Prostate gland (tissue), 2 donors: ENCODE results near the gene TMEM132A. TPM values are rescaled to one million over a fixed set of nuclear protein-coding genes. Genes with fewer than 3 reads are reported as not detected.

Experiments
- DNase-seq: peaks from one replicate; pipeline ENCODE4 v3.0.0-alpha.2; 2019; ENCODE audit warnings: low spot score
- H3K27ac ChIP-seq, 2 donors: fragments of 200-600 bp; sonication (generic); 2 replicates each; pipeline ENCODE4 v1.5.1; 2017 to 2019
- H3K27me3 ChIP-seq: fragments of 200-600 bp; sonication (generic); replicated peaks from 2 replicates; pipeline ENCODE4 v1.5.1; 2019; ENCODE audit not compliant: insufficient read depth
- H3K36me3 ChIP-seq, 2 donors: fragments of 200-600 bp; sonication (generic); 1 replicate in 1 of 2; 2 replicates in 1 of 2; pipeline versions ENCODE4 v1.5.1 to v1.8.1; 2017 to 2019
- H3K4me1 ChIP-seq: fragments of 200-600 bp; sonication (generic); replicated peaks from 2 replicates; pipeline ENCODE4 v1.5.1; 2019
- H3K4me3 ChIP-seq, 2 donors: fragments of 200-600 bp; sonication (generic); 2 replicates each; pipeline ENCODE4 v1.5.1; 2017 to 2019
- H3K9me3 ChIP-seq: fragments of 200-600 bp; sonication (generic); 2 replicates; pipeline ENCODE4 v1.5.1; 2017
- POLR2A ChIP-seq: fragments of 450-650 bp; IDR thresholded peaks from one replicate; pipeline ENCODE4 v1.6.1; 2016; ENCODE audit warnings: antibody characterized with exemption, mild to moderate bottlenecking
- POLR2AphosphoS5 ChIP-seq: sonication (generic); formaldehyde crosslinking; IDR thresholded peaks from one replicate; pipeline ENCODE4 v1.6.1; 2017; ENCODE audit warnings: antibody characterized with exemption
- WGBS: methylation state at CpG from one replicate; pipeline ENCODE4 v1.1.5; 2018; 5-methylcytosine and 5-hydroxymethylcytosine counted together
- intact Hi-C: fragments of 100-400 bp; cut with DNase I; formaldehyde crosslinking; loops from one replicate; pipeline ENCODE4 v1.14.2; 2022
- small RNA-seq, 2 donors: library from RNA; depleted of rRNA; stranded (forward); fragments of <200 nt; gene quantifications; one replicate each; pipeline ENCODE3, GENCODE V24; 2016
- total RNA-seq, 2 donors: library from RNA; depleted of rRNA; stranded (reverse); fragments of >200 nt; gene quantifications; one replicate each; pipeline ENCODE4 v1.1.0, GENCODE V29; 2016
- TF ChIP-seq, protein P1 (sequence below), 4 experiments: fragments of 200-600 bp in 2 of 4; fragments of 450-650 bp in 2 of 4; sonication (generic) in 2 of 4; IDR thresholded peaks; 1 replicate in 3 of 4; 2 replicates in 1 of 4; pipeline ENCODE4 v1.5.1; 2016 to 2019; ENCODE audit warnings: antibody characterized with exemption in 4 of 4, mild to moderate bottlenecking in 2 of 4, moderate library complexity in 2 of 4

The TMEM132A gene
- total RNA-seq, 2 donors from 2014 or later = 18.7 to 44.5 TPM

DNA sequence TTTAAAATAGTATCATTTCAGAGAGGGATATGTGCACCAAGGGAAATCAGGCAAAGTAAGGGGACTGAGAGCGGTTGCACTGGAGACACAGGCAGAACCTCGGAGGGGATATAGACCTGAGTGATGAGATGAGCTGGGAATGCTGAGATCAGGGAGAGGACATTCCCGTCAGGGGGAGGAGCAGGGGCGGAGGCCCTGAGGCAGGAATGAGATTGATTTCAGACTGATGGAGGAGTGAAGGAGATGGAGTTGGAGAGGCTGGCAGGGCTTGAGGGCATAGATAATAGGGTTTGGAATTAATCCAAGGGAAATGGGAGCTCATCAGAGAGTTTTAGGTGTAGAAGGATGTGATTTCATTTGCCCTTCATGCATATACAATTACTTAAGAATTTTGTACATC, 60.4 kb downstream of the TMEM132A start:
- H3K9me3 ChIP-seq = no peaks in the 10 kb centered on the region
- H3K36me3 ChIP-seq = no peaks in the 10 kb centered on the region
- DNase-seq = no peak
- intact Hi-C loops = no loop called here
- H3K27me3 ChIP-seq = no peaks in the 10 kb centered on the region
- H3K4me1 ChIP-seq = no peaks in the 10 kb centered on the region
- TF ChIP-seq POLR2A = no peak
- TF ChIP-seq, protein P1, sequence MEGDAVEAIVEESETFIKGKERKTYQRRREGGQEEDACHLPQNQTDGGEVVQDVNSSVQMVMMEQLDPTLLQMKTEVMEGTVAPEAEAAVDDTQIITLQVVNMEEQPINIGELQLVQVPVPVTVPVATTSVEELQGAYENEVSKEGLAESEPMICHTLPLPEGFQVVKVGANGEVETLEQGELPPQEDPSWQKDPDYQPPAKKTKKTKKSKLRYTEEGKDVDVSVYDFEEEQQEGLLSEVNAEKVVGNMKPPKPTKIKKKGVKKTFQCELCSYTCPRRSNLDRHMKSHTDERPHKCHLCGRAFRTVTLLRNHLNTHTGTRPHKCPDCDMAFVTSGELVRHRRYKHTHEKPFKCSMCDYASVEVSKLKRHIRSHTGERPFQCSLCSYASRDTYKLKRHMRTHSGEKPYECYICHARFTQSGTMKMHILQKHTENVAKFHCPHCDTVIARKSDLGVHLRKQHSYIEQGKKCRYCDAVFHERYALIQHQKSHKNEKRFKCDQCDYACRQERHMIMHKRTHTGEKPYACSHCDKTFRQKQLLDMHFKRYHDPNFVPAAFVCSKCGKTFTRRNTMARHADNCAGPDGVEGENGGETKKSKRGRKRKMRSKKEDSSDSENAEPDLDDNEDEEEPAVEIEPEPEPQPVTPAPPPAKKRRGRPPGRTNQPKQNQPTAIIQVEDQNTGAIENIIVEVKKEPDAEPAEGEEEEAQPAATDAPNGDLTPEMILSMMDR (IDR thresholded peaks at IDR 0.05) = no peak
- TF ChIP-seq POLR2AphosphoS5 = no peak
- no peak overlapping the region for H3K27ac ChIP-seq
- H3K4me3 ChIP-seq = no peak overlapping the region
- WGBS = 56% methylated on average over 4 of the region's 4 CpGs

DNA sequence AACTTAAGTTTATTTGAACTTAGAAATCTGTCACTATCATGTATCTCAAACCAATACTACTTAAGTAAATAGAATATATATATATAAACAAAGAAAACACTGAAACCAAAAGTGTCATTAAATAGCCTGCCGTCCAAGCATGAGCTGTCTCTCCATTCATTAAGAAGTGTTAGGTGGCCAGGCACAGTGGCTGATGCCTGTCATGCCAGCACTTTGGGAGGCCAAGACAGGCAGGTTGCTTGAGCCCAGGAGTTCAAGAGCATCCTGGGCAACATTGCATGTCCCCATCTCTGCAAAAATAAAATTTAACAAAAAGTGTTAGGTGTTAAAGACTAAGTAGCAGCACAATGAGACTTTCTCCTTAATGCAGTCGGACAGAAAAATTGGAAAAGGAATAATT, 61.2 kb downstream of the TMEM132A start:
- no peak for DNase-seq
- no peaks in the 10 kb centered on the region for H3K36me3 ChIP-seq
- no peaks in the 10 kb centered on the region for H3K27me3 ChIP-seq
- H3K4me1 ChIP-seq = no peaks in the 10 kb centered on the region
- no peak overlapping the region for H3K4me3 ChIP-seq
- H3K27ac ChIP-seq = no peak overlapping the region
- TF ChIP-seq POLR2A = no peak
- no peak for TF ChIP-seq POLR2AphosphoS5
- TF ChIP-seq, protein P1 (IDR thresholded peaks at IDR 0.05) = no peak
- H3K9me3 ChIP-seq = no peaks in the 10 kb centered on the region
- intact Hi-C loops = no loop called here
- WGBS = 69% methylated on average over 2 of the region's 2 CpGs

DNA sequence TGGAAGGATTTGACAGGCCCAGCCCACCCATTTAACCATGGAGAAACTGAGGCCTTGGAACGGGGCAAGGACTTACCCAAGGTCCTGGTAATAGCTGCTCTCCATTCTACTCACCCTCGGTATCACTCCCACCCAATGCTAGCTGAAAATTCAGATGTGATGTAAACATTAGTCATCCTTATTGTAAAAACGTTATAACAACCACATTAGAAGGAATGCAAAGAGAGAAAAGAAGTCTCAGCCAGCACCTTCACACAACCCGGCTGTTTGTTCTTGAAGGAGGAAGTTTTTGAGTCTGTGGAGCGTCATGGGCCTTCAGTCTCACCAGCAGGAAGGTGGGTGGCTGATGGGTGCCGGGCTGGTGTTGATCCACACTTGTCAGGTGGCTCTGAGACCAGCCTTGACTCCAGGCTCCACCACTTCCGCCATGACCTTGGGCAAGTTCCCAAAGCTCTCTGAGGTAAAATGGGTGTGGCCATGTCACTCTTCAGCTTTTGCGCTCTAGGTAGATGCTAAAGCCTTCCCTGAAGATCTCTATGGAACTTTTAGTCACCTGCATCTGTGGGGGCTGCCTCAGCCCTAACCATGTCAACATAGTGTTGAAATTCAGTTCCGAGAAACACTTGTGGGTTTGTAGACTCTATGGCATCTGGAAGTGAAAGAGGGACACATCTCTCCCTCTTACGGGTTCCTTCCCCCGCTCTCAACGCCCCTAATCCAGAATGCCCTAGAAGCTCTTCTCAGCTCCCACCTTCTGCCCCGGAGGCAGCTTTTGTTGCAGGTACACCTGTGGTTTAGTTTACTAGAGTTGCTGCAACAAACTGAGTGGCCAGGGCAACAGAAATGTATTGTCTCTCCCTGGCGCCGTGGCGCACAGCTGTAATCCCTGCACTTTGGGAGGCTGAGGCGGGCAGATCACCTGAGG, 62.0 kb downstream of the TMEM132A start:
- Histone ChIP-seq H3K9me3 (no peaks in the 10 kb centered on the region), H3K36me3 (no peaks in the 10 kb centered on the region), H3K4me1 (no peaks in the 10 kb centered on the region), H3K4me3 (no peak overlapping the region), H3K27me3 (no peaks in the 10 kb centered on the region), H3K27ac (no peak overlapping the region)
- TF ChIP-seq POLR2AphosphoS5 = no peak
- no peak for TF ChIP-seq POLR2A
- TF ChIP-seq, protein P1 (IDR thresholded peaks at IDR 0.05) = no peak
- intact Hi-C loops = no loop called here
- WGBS = 71% methylated on average over 17 of the region's 17 CpGs
- no peak for DNase-seq

Small RNA genes lying within 50 kb of the gene (small RNA-seq; reads per million reads assigned to genes)
- 0 reads per million in 2 donors for gene RNU6-933P

Other genes starting within 250 kb of the TMEM132A start
- 1 to 10 TPM in 1 of 2 donors, under 1 TPM in 1; 0.68 to 1.1 TPM for gene MS4A8, start 224.8 kb upstream of the TMEM132A start, total RNA-seq
- gene MS4A18, start 199.7 kb upstream of the TMEM132A start, total RNA-seq = not detected
- gene MS4A15, start 167.6 kb upstream of the TMEM132A start, total RNA-seq = not detected
- gene MS4A10, start 139.1 kb upstream of the TMEM132A start, total RNA-seq = under 1 TPM in 1 of 2 donors, not detected in 1; 0.45 TPM
- gene CCDC86, start 82.3 kb upstream of the TMEM132A start, total RNA-seq = 10 to 100 TPM; 48.7 to 56.7 TPM
- under 1 TPM; 0.34 to 0.46 TPM for gene PTGDR2, start 68.5 kb upstream of the TMEM132A start, total RNA-seq
- gene ZP1, start 56.9 kb upstream of the TMEM132A start, total RNA-seq = under 1 TPM; 0.68 to 0.80 TPM
- 100 to 1,000 TPM; 147 to 181 TPM for gene PRPF19, start 17.9 kb upstream of the TMEM132A start, total RNA-seq
- 100 to 1,000 TPM; 106 to 122 TPM for gene TMEM109, start 10.3 kb upstream of the TMEM132A start, total RNA-seq
- 10 to 100 TPM in 1 of 2 donors, 1 to 10 TPM in 1; 3.3 to 19.4 TPM for gene SLC15A3, start 27.7 kb downstream of the TMEM132A start, total RNA-seq
- 1 to 10 TPM in 1 of 2 donors, under 1 TPM in 1; 0.51 to 1.2 TPM for gene CD6, start 47.2 kb downstream of the TMEM132A start, total RNA-seq
- gene CD5, start 178.0 kb downstream of the TMEM132A start, total RNA-seq = under 1 TPM; 0.18 to 0.91 TPM
- gene VPS37C, start 237.0 kb downstream of the TMEM132A start, total RNA-seq = 10 to 100 TPM; 32.2 to 38.8 TPM